MM.1S (cell line): Measurements from ENCODE around the gene RHOH.

Experiments
- DNase-seq: peaks from one replicate; pipeline ENCODE4 v3.0.0-alpha.2; 2015
- H2AFZ ChIP-seq: fragments of 300-600 bp; sonication (generic); 2 replicates; pipeline ENCODE4 v1.6.0; 2016; ENCODE audit warnings: antibody characterized with exemption, low read length
- H3F3A ChIP-seq: fragments of 300-600 bp; sonication (generic); 2 replicates; pipeline ENCODE4 v1.6.1; 2016; ENCODE audit warnings: mild to moderate bottlenecking, antibody characterized with exemption, low read length, moderate library complexity, mixed read lengths; ENCODE audit not compliant: insufficient read depth
- H3K27ac ChIP-seq: fragments of 300-600 bp; sonication (generic); 2 replicates; pipeline ENCODE4 v1.5.1; 2016; ENCODE audit warnings: mild to moderate bottlenecking, low read length
- H3K27me3 ChIP-seq: fragments of 300-600 bp; sonication (generic); replicated peaks from 2 replicates; pipeline ENCODE4 v1.6.0; 2016; ENCODE audit warnings: low read length; ENCODE audit not compliant: insufficient read depth
- H3K36me3 ChIP-seq: fragments of 300-600 bp; sonication (generic); replicated peaks from 2 replicates; pipeline ENCODE4 v1.6.1; 2016; ENCODE audit warnings: mild to moderate bottlenecking, low read length, mixed read lengths; ENCODE audit not compliant: insufficient read depth
- H3K4me1 ChIP-seq: fragments of 300-600 bp; sonication (generic); 2 replicates; pipeline ENCODE4 v1.6.1; 2016; ENCODE audit warnings: low read length, mixed read lengths
- H3K4me2 ChIP-seq: fragments of 300-600 bp; sonication (generic); 2 replicates; pipeline ENCODE4 v1.6.0; 2016; ENCODE audit warnings: low read depth, low read length
- H3K4me3 ChIP-seq: fragments of 300-600 bp; sonication (generic); 2 replicates; pipeline ENCODE4 v1.5.1; 2016; ENCODE audit warnings: low read length, mixed read lengths
- H3K79me2 ChIP-seq: fragments of 300-600 bp; sonication (generic); 2 replicates; pipeline ENCODE4 v1.6.1; 2016; ENCODE audit warnings: mixed run types, low read length, mixed read lengths
- H3K9ac ChIP-seq: fragments of 300-600 bp; sonication (generic); 2 replicates; pipeline ENCODE4 v1.6.1; 2016; ENCODE audit warnings: low read length, mixed read lengths
- H3K9me2 ChIP-seq: fragments of 300-600 bp; sonication (generic); replicated peaks from 2 replicates; pipeline ENCODE4 v1.6.1; 2016; ENCODE audit warnings: mild to moderate bottlenecking, low read length, mixed read lengths; ENCODE audit not compliant: insufficient read depth
- H3K9me3 ChIP-seq: fragments of 300-600 bp; sonication (generic); replicated peaks from 2 replicates; pipeline ENCODE4 v1.6.1; 2016; ENCODE audit warnings: mild to moderate bottlenecking, low read length, mixed read lengths; ENCODE audit not compliant: insufficient read depth
- H4K20me1 ChIP-seq: fragments of 300-600 bp; sonication (generic); 2 replicates; pipeline ENCODE4 v1.6.1; 2016; ENCODE audit warnings: mild to moderate bottlenecking, low read length, moderate library complexity, mixed read lengths; ENCODE audit not compliant: insufficient read depth
- CTCF ChIP-seq: fragments of 300-600 bp; sonication (generic); IDR thresholded peaks from 2 replicates; pipeline ENCODE4 v1.5.1; 2016; ENCODE audit warnings: antibody characterized with exemption, low read length, mixed read lengths
- EZH2 ChIP-seq: fragments of 300-600 bp; sonication (generic); optimal IDR thresholded peaks from 2 replicates; pipeline ENCODE3; 2017; ENCODE audit warnings: low read depth, mild to moderate bottlenecking, antibody characterized with exemption, low read length, mixed read lengths
- EZH2phosphoT487 ChIP-seq: fragments of 300-600 bp; sonication (generic); IDR thresholded peaks from 2 replicates; pipeline ENCODE4 v1.6.1; 2018; ENCODE audit warnings: antibody characterized with exemption, low read length

Gene RHOH

GRCh38 chr4:40212674-40213527 lies 16.1 kb downstream of the RHOH start:
- DNase-seq, result no peak
- Histone ChIP-seq H3K27ac (no peak overlapping the region), H3K4me2 (no peak overlapping the region), H3K9me3 (no peaks in the 10 kb centered on the region), H4K20me1 (peaks cover 87% of the 10 kb centered on the region), H2AFZ (no peak overlapping the region), H3K79me2 (peaks cover 100% of the 10 kb centered on the region), H3K27me3 (no peaks in the 10 kb centered on the region), H3K9me2 (no peaks in the 10 kb centered on the region), H3K4me1 (peaks cover 29% of the 10 kb centered on the region), H3K4me3 (no peak overlapping the region), H3K9ac (no peak overlapping the region), H3K36me3 (peaks cover 30% of the 10 kb centered on the region), H3F3A (no peaks in the 10 kb centered on the region)
- TF ChIP-seq EZH2 (no peak), CTCF (no peak), EZH2phosphoT487 (no peak)

- Histone ChIP-seq H3K9me3 (no peaks in the 10 kb centered on the region), H3K27ac (no peak overlapping the region), H3K9ac (no peak overlapping the region), H3K4me3 (no peak overlapping the region), H3K4me1 (peaks cover 33% of the 10 kb centered on the region), H3K27me3 (no peaks in the 10 kb centered on the region), H2AFZ (no peak overlapping the region), H3K36me3 (peaks cover 39% of the 10 kb centered on the region), H3K79me2 (peaks cover 100% of the 10 kb centered on the region), H3F3A (no peaks in the 10 kb centered on the region), H3K9me2 (no peaks in the 10 kb centered on the region), H3K4me2 (no peak overlapping the region), H4K20me1 (peaks cover 89% of the 10 kb centered on the region)
- DNase-seq, result no peak
- TF ChIP-seq EZH2phosphoT487 (no peak), CTCF (no peak), EZH2 (no peak)
Measured at GRCh38 chr4:40214038-40214437, 17.2 kb downstream of the RHOH start.

GRCh38 chr4:40214661-40215418 lies 18.0 kb downstream of the RHOH start:
- Histone ChIP-seq H3K9ac (no peak overlapping the region), H3K36me3 (peaks cover 37% of the 10 kb centered on the region), H3K27me3 (no peaks in the 10 kb centered on the region), H3K27ac (no peak overlapping the region), H4K20me1 (peaks cover 89% of the 10 kb centered on the region), H3K9me2 (no peaks in the 10 kb centered on the region), H3F3A (no peaks in the 10 kb centered on the region), H3K79me2 (peaks cover 100% of the 10 kb centered on the region), H2AFZ (no peak overlapping the region), H3K4me2 (no peak overlapping the region), H3K9me3 (no peaks in the 10 kb centered on the region), H3K4me1 (peaks cover 28% of the 10 kb centered on the region), H3K4me3 (no peak overlapping the region)
- no peak for TF ChIP-seq EZH2
- TF ChIP-seq EZH2phosphoT487, result no peak
- TF ChIP-seq CTCF, result no peak
- no peak for DNase-seq
